Panc1 (cell line): Measurements from ENCODE around the gene BTBD17.

Source experiments
- CTCF ChIP-seq: fragments of 450-650 bp; IDR thresholded peaks from 2 replicates; pipeline ENCODE4 v1.5.1; 2017; ENCODE audit warnings: mild to moderate bottlenecking
- POLR2AphosphoS5 ChIP-seq: IDR thresholded peaks from 2 replicates; pipeline ENCODE4 v1.6.1; 2012; ENCODE audit warnings: mild to moderate bottlenecking, low read depth, low read length, moderate library complexity
- TCF7L2 ChIP-seq: IDR thresholded peaks from 2 replicates; pipeline ENCODE4 v1.6.1; 2011; ENCODE audit warnings: mild to moderate bottlenecking, low read depth, low read length, inconsistent platforms

- TF ChIP-seq POLR2AphosphoS5: no peak
- TF ChIP-seq CTCF: no peak
- no peak for TF ChIP-seq TCF7L2
Measured at GRCh38 chr17:74360899-74361229, 804 bp downstream of the BTBD17 start.
